ENCODE results near the gene NPFF. TPM values are rescaled to one million over a fixed set of nuclear protein-coding genes. Genes with fewer than 3 reads are reported as not detected.

Gene NPFF
- total RNA-seq, 3 donors from 2014 or later, result 0.98 TPM; not detected in 2

DNA sequence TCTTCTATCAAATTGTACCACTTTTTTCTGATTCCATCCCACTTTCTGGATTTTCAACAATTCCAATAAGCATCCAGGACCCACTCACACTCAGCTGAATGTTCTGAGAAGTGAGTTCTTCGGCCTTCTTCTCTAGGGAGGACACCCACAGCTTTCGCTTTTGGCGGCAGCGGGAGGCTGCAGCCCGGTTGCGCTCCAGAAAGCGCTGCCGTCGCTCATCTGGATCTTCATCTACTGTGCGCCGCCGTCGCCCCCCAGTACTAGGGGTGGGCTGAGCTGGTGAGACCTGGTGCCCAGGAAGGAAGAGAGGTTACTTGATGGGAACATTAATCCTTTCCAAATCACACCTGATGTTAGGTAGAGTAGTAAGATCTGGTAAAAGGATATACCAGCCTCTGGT, 17.2 kb upstream of the NPFF start:
- Histone ChIP-seq H3K4me3 (no peak overlapping the region), H3K36me3 (no peaks in the 10 kb centered on the region), H3K9me3 (no peaks in the 10 kb centered on the region), H3K4me1 (no peaks in the 10 kb centered on the region), H3K27ac (no peak overlapping the region), H3K27me3 (no peaks in the 10 kb centered on the region)
- intact Hi-C loops (cut with DNase I; ENCODE audit: low total_unique reads), result no loop called here
- no peak for DNase-seq (ENCODE audit: low spot score in 2 of 2)
- TF ChIP-seq POLR2AphosphoS5 (IDR thresholded peaks at IDR 0.05), result no peak
- TF ChIP-seq, protein P1, sequence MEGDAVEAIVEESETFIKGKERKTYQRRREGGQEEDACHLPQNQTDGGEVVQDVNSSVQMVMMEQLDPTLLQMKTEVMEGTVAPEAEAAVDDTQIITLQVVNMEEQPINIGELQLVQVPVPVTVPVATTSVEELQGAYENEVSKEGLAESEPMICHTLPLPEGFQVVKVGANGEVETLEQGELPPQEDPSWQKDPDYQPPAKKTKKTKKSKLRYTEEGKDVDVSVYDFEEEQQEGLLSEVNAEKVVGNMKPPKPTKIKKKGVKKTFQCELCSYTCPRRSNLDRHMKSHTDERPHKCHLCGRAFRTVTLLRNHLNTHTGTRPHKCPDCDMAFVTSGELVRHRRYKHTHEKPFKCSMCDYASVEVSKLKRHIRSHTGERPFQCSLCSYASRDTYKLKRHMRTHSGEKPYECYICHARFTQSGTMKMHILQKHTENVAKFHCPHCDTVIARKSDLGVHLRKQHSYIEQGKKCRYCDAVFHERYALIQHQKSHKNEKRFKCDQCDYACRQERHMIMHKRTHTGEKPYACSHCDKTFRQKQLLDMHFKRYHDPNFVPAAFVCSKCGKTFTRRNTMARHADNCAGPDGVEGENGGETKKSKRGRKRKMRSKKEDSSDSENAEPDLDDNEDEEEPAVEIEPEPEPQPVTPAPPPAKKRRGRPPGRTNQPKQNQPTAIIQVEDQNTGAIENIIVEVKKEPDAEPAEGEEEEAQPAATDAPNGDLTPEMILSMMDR (IDR thresholded peaks at IDR 0.05), result no peak
- no peak for TF ChIP-seq POLR2A (IDR thresholded peaks at IDR 0.05)

GRCh38 chr12:53523131-53523530, 15.8 kb upstream of the NPFF start:
- H3K9me3 ChIP-seq, result no peaks in the 10 kb centered on the region
- TF ChIP-seq POLR2AphosphoS5 (IDR thresholded peaks at IDR 0.05) (no peak), POLR2A (IDR thresholded peaks at IDR 0.05) (no peak)
- TF ChIP-seq, protein P1 (IDR thresholded peaks at IDR 0.05), result no peak
- H3K4me3 ChIP-seq, result no peak overlapping the region
- H3K4me1 ChIP-seq, result no peaks in the 10 kb centered on the region
- no peaks in the 10 kb centered on the region for H3K36me3 ChIP-seq
- no peak overlapping the region for H3K27ac ChIP-seq
- intact Hi-C loops (cut with DNase I; ENCODE audit: low total_unique reads), result no loop called here
- no peaks in the 10 kb centered on the region for H3K27me3 ChIP-seq
- no peak for DNase-seq (ENCODE audit: low spot score in 2 of 2)

DNA sequence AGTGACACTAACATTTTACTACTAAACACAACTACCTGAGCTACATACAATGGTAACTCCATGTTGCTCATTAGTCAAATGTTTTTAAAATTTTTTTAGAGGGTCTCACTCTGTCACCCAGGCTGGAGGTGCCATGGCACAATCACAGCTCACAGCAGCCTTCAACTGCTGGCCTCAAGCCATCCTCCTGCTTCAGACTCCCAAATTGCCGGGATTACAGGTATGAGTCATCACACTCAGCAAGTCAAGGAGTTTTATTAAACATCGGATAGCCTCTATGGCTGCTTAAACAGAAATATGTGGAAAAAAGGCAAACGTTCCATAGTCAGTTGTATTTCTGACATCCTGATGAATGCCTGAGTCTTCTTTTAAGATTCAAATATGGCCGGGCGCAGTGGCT, 11.1 kb upstream of the NPFF start:
- H3K36me3 ChIP-seq, result peaks cover 6% of the 10 kb centered on the region
- DNase-seq (ENCODE audit: low spot score in 2 of 2), result no peak

DNA sequence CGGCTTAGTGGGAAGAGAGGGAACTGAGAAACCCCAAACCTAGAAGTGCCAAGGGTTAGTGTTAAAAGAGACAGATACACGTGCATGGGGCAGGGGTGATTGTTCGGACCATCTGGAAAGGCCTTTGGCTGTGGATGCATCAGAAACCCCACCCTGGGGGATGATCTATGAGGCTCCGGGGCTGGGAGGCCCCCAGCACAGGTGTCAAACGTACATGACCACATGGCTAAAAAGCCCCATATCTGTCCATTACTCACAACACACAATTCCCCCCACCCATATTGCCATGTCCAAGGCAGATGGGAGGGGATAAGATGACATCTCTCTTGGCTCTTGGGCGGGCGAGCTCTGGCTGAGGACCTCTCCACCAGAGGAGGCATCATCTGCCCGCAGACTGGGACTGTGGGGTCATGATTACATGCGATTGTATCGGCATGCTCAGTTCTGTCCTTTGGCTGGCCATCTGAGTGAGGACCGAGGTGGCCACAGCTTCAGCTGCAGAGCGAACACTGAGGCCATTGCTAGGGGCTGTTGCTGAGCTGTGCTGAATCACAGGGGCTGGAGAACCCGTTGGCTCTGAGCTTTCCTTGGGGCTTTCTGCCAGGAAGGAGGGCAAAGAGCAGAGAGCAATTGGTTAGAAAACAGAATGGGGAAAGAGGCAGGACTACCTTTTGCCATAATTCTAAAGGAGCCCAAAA, 9.6 kb upstream of the NPFF start:
- DNase-seq (ENCODE audit: low spot score in 2 of 2), result no peak
- Histone ChIP-seq H3K4me1 (no peaks in the 10 kb centered on the region), H3K27me3 (no peaks in the 10 kb centered on the region), H3K27ac (no peak overlapping the region), H3K4me3 (no peak overlapping the region), H3K36me3 (peaks cover 6% of the 10 kb centered on the region), H3K9me3 (no peaks in the 10 kb centered on the region)
- intact Hi-C loops (cut with DNase I; ENCODE audit: low total_unique reads), result no loop called here
- no peak for TF ChIP-seq POLR2AphosphoS5 (IDR thresholded peaks at IDR 0.05)
- TF ChIP-seq, protein P1 (IDR thresholded peaks at IDR 0.05), result no peak
- TF ChIP-seq POLR2A (IDR thresholded peaks at IDR 0.05), result no peak

More for the DNA sequence above, 11.1 kb upstream of the NPFF start:
- no peak overlapping the region for H3K27ac ChIP-seq
- no peaks in the 10 kb centered on the region for H3K27me3 ChIP-seq
- H3K9me3 ChIP-seq, result no peaks in the 10 kb centered on the region
- intact Hi-C loops (cut with DNase I; ENCODE audit: low total_unique reads), result no loop called here
- TF ChIP-seq POLR2A (IDR thresholded peaks at IDR 0.05) (no peak), POLR2AphosphoS5 (IDR thresholded peaks at IDR 0.05) (no peak)
- TF ChIP-seq, protein P1 (IDR thresholded peaks at IDR 0.05), result no peak
- no peaks in the 10 kb centered on the region for H3K4me1 ChIP-seq
- no peak overlapping the region for H3K4me3 ChIP-seq

- Histone ChIP-seq H3K27me3 (no peaks in the 10 kb centered on the region), H3K4me3 (no peak overlapping the region), H3K27ac (no peak overlapping the region), H3K36me3 (peaks cover 6% of the 10 kb centered on the region), H3K9me3 (no peaks in the 10 kb centered on the region), H3K4me1 (no peaks in the 10 kb centered on the region)
- intact Hi-C loops (cut with DNase I; ENCODE audit: low total_unique reads), result no loop called here
- TF ChIP-seq POLR2A (IDR thresholded peaks at IDR 0.05) (no peak), POLR2AphosphoS5 (IDR thresholded peaks at IDR 0.05) (no peak)
- TF ChIP-seq, protein P1 (IDR thresholded peaks at IDR 0.05), result no peak
- DNase-seq (ENCODE audit: low spot score in 2 of 2), result no peak
These were observed 8.0 kb upstream of the NPFF start for GRCh38 chr12:53515291-53515680.
